HG02938 (cell line): ENCODE measurements around the gene RTF1.
A peak's percentile ranks its signal among the peaks of the same experiment; 100 is the strongest.
"Not testable (repeated sequence)": the region's sequence is repeated elsewhere in the genome, so short reads cannot be mapped to it uniquely, and the experiment has no call there.

Source experiments
- ATAC-seq: cut with Tn5 transposase; IDR thresholded peaks from one replicate; pipeline ENCODE4 v1.9.1; 2021; ENCODE audit warnings: mild to moderate bottlenecking, moderate library complexity; ENCODE audit not compliant: unreplicated experiment

The RTF1 gene

DNA sequence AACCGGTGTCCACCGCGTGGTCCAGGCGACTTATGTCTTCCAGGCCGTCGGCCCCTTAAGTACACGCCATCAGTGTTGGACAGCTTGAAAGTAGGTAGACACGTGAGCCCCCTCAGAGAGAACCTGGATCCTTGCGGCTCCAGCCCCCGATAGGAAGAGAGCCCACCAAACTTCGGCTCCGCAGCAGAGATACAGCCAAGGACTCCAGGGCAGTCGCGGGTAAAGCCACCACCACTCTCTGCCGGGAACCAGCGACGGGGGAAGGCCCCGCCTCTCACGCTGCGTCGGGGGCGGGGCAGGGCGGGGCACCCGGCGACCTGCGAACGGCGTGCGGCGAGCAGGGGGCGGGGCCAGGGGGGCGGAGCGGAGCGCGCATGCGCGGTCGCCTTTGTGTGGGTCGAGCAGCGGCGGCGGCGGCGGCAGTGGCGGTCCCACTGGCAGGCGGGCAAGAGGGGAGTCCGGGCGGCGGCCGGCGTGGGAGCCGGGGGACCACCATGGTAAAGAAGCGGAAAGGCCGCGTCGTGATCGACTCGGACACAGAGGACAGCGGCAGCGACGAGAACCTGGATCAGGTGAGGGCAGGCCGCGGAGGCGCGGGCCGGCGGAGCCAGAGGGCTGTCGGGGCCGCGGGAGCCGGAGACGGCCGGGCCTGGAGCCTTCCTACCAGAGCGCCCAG is at the start of gene RTF1:
RTF1 (plus strand) TSS at position 354 of the 676 bp plus-strand sequence; CDS start at position 375, 21 bp downstream.
- ATAC-seq = peak; percentile 68

DNA sequence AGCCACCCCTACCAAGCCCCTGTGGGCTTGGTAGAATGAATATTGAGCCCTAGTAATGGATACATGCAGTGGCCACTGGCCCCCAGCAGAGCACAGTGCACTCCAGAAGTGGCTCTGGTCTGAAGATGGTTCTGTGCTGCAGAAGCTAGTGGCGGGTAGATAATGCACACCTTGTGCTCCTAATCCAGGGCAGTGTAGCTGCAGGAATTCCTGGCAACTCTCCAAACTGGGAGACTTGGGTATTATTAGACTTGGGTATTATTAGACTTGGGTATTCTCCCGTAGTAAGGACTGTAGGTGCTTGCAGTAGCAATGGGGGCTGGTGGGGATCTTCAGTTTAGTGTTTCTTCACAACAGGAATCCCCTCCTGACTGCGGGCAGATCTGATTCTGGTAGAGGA is 49.5 kb upstream of the RTF1 start:
- ATAC-seq = no peak

DNA sequence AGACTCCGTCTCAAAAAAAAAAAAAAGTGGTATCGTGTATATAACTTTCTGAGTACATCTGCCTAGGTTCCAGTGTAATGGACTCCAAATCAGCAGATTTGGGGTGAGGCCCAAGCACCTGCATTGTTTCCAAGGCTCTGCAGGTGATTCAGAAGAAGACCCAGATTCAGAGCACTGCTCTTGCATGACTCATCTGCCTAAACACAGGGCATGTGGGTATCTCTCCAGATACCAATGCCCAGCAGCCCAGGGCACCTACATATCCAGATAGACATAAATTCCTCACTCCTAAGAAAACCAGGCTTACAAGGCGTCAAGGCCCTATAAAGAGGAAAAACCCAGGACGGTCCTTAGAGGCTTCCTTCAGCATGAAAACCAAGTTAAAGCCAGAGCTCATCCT is 38.9 kb upstream of the RTF1 start:
- no peak for ATAC-seq

DNA sequence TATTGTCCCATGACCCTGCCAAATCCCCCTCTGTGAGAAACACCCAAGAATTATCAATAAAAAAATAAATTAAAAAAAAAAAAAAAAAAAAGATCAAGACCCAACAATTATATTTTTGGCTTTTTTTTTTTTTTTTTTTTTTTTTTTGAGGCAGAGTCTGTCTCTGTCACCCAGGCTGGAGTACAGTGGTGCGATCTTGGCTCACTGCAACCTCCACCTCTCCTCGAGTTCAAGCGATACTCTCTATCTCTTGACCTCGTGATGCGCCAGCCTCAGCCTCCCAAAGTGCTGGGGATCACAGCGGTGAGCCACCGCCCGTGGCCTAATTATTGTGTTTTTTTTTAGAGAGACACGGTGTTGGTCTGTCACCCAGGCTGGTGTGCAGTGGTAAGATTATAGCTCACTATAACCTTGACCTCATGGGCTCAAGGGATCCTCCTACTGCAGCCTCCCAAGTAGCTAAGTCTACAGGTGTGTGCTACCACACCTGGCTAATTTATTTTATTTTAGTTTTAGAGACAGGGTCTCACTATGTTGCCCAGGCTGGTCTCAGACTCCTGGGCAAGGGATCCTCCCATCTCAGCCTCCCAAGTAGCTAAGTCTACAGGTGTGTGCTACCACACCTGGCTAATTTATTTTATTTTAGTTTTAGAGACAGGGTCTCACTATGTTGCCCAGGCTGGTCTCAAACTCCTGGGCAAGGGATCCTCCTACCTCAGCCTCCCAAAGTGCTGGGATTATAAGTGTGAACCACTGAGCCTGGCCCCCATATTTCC is 32.7 kb upstream of the RTF1 start:
- not testable (repeated sequence) for ATAC-seq

DNA sequence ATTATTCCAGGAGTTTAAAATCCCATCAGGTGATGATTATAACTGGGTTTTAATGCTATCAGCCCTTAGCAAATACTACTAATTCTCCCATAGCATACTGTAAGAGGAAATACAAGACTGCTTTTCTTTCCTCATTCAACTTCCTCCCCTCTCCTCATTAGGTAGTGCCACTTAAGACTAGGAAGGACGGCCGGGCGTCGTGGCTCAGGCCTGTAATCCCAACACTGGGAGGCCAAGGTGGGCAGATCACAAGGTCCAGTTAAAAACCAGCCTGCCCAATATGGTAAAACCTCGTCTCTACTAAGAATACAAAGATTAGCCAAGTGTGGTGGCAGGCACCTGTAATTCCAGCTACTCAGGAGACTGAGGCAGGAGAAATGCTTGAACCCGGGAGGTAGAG is 29.2 kb upstream of the RTF1 start:
- no peak for ATAC-seq

DNA sequence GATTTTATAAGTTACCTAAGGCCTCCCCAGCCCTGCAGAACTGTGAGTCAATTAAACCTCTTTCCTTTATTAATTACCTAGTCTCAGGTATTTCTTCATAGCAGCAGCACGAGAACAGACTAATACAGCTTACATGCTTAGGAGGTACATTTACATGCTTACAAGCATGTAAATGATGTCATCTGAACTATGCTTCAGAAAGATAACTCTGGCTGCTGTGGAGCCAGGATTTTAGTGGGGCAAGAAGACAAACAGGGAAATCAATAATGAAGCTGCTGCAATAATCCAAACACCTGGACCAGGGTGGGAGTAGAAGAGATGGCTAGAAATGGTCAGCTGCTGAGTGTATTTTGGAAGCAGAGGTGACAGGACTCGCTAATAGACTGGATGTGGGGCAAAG is 24.2 kb upstream of the RTF1 start:
- no peak for ATAC-seq

DNA sequence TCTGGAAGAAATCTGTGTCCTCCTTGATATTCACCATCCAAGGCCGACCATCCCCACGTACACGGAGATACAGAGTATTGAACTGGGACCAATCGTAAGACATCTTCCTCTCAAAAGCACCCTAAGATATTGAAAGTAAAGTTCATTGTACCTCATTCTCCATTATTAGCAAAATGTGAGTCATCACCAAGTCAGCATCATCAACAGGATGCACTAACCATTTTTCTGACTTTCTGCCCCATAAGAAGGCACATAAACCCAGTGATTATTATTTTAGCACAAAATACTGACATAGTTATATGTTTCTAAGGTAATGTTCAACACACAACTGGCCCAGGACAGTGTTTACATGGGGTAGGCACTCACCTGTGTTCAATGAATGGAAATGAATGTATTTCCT is 22.0 kb upstream of the RTF1 start:
- no peak for ATAC-seq

DNA sequence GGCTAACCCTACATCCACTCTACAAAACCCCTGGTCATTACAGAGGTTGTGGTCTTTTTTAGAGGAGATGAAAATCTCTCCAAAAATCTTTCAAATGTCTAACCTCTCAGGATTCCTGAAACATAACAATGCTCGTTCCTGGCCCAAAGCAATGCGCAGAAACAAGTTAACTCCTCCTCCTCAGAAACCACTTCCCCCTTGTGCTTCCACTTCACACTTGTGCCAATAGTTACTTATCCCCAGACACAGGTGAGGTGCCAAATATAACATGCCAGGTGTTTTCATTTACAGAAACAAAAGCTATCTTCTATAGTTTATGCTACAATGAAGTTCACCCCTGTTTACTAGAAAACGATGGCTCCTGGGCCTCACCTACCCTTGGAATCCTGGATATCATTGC is 20.8 kb upstream of the RTF1 start:
- no peak for ATAC-seq

DNA sequence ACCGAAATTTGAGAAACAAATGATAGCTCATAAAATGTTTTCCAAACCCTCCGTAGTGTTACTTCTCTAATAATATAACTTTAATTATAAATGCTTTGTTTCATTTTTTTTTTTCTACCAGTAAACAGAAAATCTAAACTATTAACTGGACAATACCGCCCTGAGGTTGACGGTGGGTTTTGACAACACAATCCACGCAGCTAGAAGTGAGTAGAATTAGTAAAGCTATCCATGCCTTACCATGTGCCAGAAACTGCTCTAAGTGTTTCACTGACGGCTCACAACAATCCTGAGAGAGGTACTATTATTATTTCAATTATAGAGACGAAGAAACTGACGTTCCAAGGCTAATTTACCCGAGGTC is 15.0 kb upstream of the RTF1 start:
- no peak for ATAC-seq

DNA sequence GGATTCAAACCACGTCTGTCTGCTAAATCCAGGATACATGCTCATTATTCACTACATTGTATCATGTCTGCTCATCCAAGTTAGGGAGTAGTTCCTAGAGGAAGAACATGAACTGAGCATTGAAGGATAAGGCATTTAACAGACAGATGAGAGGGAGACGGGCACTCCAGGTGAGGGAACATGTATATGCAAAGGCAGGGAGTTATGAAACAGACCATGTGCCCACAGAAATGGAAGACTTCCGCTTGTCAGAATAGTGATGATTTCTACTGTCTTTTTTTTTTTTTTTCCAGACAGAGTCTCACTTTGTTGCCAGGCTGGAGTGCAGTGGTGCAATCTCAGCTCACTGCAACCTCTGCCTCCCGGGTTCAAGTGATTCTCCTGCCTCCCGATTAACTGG is 9.6 kb upstream of the RTF1 start:
- ATAC-seq = no peak

DNA sequence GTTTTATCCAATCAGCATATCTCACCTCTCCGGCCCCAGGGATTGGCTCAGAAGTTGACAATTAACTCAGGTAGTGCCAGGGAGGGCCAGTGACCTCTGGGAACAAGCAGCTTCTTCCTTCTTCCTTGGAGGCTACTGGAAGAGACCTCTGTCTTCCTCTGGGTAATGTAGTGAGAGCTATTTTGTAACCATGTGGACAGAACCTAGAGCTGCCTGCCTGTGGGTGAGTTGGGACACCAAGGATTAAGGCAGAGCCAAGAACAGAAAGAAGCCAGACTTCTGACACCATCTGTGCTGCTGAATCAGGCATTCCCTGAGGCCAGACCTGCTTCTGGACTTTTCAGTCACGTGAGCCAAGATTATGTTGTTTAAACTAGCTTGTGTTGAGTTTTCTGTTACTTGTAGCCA is 8.7 kb upstream of the RTF1 start:
- ATAC-seq = no peak

DNA sequence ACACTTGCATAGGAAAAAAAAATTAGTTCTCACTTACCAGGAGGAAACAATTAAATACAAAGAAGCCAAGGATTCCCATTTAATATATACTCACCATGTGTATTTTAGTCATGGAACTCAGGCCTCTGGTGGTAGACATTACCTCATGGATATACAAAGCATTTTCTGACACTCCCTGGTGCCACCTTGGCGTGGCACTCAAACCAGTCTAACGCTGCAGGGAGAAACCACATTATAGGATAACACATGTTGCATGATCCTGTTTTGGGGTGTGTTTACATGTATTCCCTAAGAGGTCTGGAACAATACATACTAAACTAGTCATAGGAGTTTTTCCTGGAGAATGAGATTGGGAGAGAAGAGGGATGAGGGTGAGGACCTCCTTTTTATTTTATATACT is 5.9 kb upstream of the RTF1 start:
- no peak for ATAC-seq

DNA sequence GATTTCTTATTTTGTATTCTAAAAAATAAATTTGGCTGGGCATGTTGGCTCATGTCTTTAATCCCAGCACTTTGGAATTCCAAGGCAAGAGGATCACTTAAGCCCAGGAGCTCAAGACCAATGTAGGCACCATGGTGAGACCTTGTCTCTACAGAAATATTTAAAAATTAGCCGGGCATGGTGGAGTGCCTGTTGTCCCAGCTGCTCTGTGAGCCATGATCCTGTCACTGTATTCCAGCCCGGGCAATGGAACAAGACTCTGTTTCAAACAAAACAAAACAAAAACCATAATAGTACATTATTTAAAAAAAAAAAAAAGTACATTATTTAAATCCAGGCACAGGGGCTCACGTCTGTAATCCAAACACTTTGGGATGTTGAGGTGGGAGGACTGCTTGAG is 5.5 kb upstream of the RTF1 start:
- no peak for ATAC-seq

DNA sequence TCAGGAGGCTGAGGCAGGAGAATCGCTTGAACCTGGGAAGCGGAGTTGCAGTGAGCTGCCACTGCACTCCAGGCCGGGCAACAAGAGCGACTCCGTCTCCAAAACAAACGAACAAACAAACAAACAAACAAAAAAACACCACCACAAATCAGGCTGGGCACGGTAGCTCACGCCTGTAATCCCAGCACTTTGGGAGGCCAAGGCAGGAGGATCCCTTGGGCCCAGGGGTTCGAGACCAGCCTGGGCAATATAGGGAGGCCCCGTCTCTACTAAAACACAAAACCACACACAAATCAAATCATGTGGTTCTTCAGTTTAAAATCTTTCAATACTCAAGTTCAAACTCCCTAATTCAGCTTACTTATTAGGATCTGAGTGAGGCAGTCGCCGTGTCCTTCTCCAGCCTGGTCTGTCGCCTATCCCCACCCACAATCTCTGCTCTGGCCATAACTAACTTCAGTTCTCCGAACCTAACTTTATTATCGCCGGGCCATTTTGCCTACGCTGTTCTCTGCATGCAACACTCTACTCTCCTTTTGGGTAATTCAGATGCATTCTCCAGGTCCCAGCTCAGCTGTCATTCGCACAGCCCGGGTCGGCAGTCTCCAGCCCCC is 660 bp upstream of the RTF1 start:
- peak; percentile 20 for ATAC-seq

DNA sequence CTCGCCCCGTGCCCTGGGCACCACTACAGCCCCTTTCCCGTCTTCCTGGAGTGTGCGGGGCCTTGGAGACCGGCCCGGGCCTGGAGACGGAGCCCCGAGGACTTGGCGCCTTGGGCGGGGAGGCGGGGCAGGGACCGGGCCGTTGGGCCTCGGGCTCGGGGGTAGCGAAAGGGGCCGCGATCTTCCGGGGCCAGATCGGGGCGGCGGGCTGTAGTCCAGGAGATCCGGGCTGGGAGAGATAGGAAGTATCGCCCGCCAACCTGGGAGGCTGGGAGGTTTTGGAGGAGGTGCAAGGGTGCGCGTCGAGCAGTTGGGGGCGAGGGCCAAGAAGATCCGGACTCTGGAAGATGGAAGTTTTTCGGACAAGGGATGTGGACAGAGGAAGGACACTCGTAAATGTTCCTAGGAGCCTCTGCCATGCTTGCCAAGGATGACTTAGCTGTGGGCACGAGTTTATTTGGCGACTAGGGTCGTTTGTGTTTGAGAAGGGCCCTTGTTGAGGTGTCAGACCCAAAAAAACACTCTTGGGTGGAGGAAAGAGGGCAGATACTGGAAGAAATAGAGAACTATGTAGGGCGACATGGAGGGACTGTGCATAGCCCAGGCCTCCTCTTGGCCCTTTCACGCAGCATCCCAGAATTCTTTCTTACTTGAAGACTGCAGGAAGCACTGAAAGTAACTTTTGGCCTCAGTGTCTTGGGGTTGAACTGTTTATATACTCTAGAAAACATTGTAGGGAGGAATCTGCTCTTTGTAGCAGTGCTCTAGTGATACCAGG is 712 bp downstream of the RTF1 start:
- peak; percentile 30 for ATAC-seq

DNA sequence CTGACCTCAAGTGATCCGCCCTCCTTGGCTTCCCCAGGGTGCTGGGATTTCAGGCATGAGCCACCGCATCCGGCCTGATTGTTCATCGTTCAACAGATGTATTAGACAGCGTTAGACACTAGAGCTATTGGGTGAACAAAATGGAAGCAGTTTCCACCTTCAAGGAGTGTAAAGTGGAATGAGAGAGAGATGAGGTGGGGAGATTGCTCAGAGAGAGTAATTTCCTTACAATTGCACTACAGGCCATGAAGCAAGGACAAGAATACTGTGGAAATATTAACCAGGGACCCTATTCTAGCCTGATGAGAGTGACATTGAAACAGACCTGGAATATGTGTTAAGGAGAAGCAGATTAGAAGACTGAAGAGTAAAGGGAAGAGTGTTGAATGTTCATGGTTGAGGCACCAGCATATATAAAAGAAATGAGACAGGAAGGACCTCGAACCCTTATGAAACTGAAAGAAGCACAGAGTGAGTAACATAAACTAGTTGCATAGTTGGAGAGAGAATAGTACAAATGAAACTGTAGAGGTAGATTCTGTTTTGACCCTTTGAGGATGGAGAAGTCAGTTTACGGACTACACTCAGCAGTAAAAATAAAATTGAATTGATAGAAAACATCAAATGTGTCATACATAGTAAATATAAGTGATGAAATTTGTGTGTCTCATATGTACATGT is 7.2 kb downstream of the RTF1 start:
- ATAC-seq = peak; percentile 80

DNA sequence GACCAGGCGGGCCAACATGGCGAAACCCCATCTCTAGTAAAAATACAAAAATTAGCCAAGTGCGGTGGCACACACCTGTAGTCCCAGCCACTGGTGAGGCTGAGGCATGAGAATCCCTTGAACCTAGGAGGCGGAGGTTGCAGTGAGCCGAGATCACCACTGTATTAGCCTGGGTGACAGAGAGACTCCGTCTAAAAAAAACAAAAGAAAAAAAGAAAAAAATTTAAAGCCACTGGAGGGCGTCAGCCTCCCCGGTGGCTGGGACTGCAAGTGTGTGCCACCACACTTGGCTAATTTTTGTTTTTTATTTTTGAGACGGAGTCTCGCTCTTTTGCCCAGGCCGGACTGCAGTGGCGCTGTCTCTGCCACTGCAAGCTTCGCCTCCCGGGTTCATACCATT is 7.9 kb downstream of the RTF1 start:
- ATAC-seq = no peak

DNA sequence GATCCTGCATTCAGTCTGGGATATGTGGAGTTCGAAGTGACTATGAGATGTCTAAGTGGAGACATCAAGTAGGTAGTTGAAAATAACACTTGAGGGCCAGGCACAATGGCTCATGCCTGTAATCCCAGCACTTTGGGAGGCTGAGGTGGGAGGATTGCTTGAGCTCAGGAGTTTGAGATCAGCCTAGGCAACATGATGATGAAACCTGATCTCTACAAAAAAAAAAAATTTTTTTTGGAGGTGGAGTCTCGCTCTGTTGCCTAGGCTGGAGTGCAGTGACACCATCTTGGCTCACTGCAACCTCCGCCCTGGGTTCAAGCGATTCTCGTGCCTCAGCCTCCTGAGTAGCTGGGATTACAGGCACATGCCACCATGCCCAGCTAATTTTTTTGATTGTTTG is 9.0 kb downstream of the RTF1 start:
- ATAC-seq = not testable (repeated sequence)

DNA sequence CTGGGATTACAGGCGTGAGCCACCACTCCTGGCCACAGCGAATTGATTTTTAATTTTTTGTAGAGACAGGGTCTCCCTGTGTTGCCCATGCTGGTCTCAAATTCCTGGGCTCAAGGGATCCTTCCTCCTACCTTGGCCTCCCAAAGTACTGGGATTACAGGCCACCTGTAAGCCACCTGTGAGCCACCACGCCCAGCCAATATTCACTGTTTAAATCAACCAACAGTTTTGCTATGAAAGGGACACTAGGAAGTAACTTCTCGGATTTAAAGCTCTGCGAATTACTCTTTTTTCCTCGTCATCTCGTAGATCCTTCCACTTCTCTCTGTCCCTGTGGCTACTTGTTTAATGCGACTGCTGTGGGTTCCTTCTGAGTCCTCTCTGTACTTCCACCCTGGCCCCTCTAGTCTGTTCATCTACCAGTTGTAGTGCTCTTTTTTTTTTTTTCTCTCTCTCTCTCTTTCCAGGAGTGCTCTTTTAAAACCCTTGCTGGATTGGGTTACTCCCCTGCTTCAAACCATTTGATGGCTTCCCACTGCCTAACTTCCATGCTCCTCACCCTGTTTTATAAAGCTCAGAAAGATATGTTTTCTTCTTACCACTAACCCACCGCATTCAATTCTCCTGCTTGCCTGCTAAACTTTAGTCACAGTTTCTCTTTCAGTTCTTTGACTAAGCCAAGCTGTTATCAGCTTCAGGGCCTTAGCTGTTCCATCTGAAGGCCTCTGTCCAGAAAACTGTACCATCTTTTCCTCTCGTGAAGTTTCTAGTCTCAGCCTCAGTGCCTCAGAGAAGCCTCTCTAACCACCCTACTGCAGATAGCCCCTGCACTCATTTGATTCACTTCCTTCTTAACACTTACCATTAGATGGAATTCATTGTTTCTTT is 12.4 kb downstream of the RTF1 start:
- ATAC-seq = peak; percentile 70
